Muscle of back (tissue), 11 donors: Measurements from ENCODE around the gene CASZ1. TPM values are rescaled to one million over a fixed set of nuclear protein-coding genes. Genes with fewer than 3 reads are reported as not detected.

Experiments
- DNase-seq, 3 donors: peaks; one replicate each; pipeline versions ENCODE4 v3.0.0 to v3.0.0-alpha.2; 2013
- polyA plus RNA-seq, 10 donors: library from polyadenylated mRNA; unstranded; fragments of 120-200 nt; gene quantifications; one replicate each; pipeline ENCODE4 v1.2.1, GENCODE V29; 2013; ENCODE audit not compliant: insufficient read length in 10 of 10

The CASZ1 gene
- polyA plus RNA-seq, 10 donors = 28.3 to 57.9 (median 43.4) TPM

DNA sequence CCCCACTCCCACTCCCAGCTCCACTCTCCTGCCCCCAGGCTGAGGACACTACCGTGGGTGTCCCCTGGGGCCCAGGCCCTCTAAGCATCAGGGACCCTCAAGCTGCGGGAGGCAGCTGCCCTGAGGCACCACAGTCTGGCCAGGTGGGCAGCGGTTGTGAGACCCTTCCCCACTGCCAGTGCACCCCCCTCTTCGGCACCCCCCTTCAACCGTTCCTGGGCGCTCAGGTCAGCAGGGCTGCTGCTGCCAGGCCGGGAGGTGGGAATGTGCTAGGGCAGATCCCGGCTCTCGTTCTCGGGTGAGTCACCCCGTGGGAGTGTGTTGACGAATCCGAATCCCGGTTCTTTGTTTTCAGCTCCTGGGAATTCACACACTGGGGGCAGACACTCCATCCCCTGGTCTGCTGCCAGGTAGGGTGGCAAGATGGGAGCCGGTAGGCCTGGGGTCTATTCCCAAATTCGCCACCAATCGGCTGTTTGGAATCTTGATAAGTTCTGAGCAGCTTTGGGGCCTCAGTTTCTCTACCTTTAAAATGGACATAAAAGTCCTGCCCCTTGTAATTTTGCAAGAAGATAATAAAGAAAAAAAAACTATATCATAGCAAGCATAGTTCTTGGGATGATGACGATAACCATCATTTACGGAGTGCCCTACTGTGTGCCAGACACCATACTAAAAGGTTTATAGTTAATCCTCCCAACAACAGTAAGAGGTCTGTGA, 28.5 kb upstream of the CASZ1 start:
- DNase-seq = no peak

DNA sequence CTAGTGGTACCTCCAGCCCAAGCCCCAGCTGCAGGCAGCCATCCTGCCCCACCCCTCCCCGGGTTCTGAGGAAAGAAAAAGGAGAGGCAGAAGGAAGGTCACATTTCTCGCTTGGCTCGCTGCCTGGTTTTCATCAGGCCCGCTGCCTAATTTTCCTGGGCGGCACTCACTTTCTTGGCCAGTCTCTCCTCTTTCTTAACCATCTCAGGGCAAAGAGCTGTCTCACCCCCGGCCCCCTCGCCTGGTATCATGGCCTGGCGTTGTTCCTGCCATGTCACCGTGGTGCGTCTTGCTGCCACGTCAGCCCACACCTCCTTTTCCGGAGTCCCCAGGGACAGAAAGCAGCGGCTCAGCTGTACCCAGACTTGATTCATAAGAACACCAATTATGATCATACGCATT, 26.6 kb upstream of the CASZ1 start:
- DNase-seq = no peak

DNA sequence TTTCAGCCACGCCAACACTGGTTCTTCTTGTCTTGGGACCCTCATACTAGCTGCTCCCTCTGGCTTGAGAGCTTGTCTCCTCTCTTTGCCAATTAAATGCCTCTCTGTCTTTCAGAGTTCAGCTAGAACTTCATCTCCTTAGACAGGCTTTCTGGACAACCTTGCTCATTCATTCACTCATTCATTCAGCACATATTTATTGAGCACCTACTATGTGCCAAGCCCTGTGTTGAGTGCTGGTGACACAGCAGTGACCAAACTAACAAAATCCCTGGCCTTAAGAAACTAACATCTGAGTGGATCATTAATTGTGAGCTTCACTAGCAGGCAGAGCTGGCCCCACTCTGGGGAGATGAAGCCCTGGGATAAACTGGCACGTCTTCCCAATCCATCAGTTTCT, 24.9 kb upstream of the CASZ1 start:
- no peak for DNase-seq

DNA sequence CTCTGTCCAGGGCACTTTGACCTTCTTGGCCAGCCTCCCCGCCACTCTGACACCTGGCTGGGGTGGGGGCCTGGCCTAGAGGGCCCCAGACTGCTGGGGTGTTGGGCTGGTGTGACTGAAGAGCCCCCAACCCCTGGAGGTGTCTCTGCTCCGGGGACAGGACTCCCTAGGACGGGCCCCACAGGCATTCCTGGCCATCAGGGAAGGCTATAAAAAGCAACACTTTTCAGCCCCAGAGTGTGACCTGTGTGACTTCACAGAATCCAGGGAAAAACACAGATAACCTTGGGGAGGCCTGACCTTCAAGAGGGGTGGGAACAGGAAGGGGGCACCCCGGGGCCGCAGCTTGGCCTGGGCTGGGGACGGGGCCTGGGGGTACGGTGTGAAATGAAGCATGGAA, 24.0 kb upstream of the CASZ1 start:
- no peak for DNase-seq

DNA sequence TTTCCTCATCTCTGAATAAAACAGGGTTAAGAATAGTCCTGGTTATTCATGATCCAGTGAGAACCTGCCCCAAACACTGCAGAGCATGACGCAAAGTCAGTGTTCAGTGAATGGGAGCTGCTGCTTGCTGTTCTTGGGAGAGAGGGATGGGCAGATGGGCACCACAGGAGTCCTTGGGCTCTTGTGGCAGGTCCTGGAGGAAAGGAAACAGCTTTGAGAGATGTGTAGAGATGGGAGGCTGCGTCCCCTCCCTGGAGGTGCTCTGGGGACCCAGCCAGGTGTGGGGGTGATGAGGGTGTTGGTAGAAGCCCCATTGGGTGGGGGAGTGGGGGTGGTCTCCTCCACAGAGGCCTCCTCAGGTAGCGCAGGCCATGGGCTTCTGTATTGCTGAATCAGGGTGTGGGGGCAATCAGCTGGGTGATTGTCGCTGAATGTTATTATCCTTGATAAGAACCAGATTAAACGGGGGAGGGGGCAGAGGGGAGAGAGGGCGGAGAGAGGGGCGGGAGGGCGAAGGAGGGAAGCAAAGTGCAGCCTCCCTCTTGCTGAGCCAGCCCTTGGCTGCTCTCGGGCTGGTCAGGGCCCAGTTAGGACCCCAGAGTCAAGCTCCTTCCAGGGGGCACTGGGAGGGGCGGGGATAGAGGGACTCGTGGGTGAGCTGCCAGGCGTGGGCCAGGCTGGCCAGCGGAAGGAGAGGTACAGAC, 22.9 kb upstream of the CASZ1 start:
- no peak for DNase-seq

DNA sequence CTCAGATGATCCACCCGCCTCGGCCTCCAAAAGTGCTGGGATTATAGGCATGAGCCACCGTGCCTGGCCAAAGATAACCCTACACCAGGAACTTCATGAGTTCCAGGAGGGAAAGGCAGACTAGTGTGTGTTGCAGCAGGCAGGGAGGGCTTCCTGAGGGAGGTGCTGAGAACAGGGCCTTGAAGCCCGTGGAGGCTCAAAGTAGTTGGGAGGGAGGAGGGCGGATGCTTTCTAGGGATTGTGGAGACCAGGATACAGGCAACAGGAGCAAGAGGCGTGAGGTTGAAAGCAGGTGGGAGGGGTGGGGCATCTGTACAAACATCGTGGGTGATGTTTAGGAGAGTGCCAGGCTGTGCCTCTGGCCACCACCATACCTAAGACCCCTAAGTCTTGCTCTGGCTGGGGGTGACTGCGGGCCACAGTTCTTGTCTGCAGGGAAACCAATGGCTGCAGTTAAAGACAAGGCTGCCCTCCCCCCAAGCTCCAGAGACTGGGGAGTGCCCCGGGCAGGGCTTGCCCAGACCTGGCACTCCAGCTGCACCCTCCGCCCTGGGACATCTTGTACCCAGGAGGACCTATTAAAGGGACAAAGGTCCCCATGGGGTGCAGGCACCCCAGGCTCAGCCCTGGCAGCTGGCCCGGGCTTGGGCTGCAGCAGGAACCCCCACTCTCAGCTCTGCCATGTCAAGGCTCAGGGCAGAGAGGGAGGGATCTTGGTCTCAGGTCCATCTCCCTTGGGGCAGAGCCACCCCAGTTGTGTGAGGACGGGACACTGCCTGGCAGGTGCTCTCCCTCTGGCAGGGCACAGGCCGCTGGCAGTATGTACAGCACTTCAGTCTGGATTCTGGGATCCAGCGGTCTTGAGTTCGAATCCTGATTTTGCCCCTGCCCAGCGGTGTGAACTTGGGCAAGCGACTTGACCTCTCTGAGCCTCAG, 22.1 kb upstream of the CASZ1 start:
- no peak for DNase-seq

DNA sequence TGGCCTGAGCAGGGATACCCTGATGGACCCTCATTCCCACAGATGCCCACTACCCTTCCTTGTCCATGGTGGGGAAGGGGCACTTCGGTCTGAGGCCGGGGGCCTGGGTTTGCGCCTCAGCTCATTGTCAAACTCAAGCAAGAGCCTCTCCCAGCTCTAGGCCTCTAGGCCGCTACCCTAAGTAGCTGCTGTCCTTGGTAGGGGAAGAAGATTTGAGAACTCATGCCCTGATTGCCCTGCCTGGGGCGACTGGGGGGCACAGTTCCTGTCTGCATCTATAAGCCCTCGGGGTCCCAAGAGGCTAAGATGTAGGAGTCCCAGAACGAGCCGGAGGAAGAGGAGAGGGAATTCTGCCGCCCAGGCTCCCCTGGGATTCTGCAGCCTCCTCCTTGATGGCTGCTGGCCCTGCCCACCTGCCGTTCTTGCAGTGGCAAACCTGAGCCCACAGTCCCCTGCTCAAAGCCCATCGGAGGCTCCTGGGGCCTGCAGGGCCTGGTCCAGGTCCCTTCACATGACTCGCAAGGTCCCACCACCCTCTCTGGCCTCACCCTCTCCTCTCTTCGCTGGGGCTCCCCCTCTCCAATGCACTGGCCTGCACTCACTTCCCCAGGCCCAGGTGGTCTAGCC, 20.4 kb upstream of the CASZ1 start:
- no peak for DNase-seq

DNA sequence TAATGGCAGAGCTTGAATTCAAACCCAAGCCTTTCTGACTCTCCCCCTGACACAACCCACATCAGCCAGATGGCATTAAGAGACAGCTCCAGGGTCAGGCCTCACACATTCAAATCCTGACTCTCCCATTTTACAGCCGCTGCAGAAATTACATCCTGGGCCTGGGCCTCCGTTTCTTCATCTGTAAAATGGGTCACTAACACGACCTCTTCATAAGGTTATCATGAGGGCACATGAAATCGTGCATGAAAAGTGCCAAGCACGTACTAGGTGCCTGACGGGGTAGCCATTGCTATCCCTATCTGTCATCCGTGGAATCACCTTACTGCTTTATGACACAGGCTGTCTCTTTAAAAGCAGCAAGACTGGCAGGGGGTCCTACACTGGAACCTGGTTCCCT, 19.8 kb upstream of the CASZ1 start:
- no peak for DNase-seq

DNA sequence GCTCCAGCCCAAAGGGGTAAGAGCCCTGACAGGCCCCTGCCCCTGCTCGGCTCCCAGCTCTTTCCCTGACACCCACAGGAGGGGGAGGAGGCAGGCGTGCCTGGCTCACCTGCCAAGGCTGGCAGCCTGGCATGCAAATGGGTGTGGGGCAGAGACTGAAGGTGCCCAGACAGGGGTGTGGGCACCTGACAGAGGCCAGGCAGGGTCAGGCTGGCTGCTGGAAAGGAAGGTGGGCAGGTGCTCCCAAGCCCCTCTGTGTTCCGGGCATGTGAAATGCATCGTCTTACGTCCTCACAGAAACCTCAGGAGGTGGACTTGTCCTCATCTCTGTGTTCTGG, 19.4 kb upstream of the CASZ1 start:
- DNase-seq = no peak

DNA sequence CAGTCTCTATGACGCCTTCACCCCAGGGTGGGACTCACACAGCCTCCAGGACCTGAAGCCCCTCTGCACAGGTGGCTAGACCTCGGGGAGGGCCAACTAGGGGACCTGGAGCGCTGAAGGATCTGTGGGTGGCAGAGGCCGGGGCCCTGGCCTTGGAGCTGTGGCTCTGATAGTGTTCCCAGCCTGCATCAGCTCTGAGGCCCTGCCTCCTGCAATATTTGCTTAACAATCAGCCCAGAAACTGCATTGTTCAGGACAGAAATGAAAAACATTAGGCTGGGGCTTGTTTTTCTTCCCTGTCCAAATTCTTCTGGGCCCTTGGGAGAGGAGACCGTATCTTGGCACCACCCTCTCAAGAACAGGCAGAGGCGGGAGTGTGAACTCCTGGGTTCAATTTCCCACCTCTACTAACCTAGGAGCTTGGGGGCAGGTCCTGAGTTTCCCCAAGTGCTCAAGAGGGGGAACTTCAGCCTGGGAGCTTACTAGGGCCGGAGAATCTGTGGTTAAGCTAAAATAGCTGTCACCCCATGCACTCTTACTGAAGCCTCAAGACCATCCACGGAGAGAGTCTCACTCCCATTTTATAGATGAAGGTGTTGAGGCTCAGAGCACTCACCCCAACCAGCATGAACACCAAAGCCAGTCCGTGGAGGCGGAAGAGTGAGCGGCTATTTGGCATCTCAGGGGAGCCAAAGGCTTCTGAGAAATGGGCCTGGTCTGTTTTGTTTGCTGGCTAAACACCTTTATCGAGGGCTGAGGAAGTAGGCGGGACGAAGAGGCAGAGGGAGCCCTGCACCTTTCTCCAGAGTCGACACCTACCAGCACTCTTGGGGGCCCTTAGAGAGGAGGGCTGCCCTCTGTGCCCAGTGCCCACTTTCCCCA, 18.8 kb upstream of the CASZ1 start:
- DNase-seq = no peak

DNA sequence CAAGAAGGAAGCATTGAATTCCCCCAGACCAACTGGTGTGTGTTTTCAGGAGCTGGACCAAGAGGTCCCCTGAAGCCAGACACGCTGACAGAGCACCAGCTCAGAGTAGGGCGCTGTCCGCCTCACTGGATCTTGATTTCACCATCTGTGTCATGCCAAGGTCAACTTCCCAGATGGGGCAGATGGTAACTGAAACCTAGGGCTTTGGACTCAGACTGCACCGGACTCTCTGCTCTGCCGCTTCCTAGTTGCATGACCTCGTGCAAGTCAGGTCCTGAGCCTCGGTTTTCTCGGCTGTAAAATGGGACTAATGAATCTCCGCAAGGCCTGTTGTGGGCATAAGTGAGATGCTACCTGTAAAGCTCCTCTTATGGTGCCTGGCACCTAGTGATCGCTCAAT, 17.9 kb upstream of the CASZ1 start:
- no peak for DNase-seq

DNA sequence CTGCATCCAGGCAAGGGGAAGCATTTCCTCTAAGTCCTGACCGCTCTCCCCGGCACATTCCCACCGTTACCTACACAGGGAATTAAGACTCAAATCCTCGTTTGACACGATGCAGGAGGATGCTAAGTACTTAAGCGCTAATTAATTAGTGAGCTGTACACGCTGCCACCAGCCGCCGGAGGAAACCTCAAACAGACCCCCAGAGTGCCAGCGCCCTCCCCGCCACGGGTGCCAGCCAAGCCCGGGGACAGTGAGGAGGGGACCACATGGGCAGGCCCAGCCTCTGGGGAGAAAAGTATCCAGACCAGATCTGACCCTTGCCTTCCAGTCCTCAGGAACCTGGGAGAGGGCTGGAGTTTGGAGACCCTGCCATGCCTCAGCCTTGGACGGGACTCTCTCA, 17.4 kb upstream of the CASZ1 start:
- DNase-seq = no peak

DNA sequence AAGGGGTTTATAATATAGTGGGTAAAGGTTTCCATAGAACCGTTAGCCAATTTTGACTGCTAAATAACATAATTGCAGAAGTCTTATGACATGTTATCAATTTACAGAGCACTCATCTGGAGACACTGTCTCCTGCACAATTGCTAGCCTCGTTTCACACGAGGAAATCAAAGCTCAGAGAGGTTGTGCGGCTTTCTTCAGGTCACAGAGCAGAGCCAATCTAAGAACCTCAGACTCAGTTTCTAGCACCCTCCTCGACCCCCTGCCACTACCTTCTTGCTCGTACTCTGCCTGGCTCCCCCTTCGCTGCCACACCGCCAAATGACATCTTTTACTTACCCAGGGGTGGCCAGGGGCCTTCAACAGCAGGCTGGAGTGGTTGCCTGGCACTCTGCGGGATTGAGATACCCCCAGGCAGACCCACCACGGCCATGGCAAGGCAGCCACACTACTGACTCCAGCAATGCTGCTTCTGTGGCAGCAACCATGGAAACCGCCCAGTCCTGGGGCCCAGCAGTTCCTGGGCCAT, 16.0 kb upstream of the CASZ1 start:
- DNase-seq = no peak

DNA sequence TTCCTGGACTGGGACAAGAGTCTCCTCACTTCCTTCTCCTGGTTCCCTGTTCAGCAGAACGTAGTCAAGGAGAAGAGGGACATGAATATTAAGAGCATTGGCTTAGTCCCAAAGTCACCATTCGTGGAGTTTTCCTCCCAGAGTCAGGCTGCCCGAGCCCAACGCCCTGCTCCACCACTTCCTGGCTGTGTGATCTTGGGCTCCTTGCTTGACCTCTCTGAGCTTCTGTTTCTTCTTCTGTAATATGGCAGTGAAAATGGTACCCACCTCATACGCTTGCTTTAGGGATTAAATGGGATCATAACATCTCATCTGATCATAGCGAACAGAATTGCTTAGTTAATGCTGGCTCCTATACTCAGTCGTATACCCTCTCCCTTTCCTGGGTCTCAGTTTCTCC, 12.0 kb upstream of the CASZ1 start:
- no peak for DNase-seq

DNA sequence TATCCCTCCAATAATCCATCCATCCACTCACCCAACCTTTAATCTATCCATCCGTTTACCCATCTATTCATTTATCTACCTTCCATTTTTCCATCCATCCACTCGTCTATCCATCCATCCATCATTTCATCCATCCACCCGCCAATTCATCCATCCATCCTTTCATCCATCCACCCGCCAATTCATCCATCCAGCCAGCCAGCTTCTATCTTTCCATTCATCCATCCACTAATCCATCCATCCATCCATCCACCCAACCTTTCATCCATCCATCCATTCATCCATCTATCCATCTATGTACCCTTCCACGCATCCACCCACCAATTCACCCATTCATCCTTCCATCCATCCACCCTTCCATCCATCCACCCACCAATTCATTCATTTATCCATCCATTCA, 10.5 kb upstream of the CASZ1 start:
- DNase-seq = no peak

DNA sequence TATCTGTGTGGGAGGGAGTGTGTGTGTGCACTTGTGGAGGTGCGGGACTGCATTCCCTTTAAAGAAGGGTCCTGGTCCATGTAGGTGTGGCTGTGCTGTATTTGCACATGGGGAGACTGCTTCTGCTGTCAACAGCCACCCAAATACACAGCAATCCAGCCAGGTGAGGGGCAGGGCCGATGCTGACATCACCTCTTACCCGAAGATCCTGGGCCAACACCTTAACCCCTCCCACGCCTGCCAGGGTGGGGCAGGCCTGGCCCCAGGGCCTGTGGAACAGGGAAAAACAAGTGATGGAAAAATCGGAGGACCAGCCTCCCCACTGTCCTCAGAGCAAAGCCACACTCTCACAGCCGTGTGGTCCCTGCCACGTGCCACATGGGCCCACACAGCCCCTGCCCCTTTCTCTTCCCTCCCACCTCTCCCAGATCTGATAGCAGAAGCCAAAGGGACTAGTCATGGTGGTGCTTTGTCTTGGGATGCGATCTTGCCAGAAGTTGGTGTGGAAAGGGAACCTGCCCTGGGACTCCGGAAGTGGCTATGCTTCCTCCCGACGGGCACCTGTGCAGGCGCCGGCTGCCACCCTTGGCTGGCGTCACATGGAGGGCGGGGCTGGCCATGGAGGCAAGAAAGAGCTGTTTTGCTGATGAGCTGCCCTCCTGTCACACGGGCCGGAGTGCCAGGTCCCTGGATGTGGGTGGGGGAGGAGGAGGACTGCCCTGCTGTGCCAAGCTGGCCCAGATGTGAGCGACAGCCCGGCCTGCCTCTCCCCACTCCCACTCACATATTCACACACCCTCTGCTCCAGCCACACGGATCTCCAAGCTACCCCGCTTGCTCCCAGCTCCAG, 7.8 kb upstream of the CASZ1 start:
- no peak for DNase-seq

DNA sequence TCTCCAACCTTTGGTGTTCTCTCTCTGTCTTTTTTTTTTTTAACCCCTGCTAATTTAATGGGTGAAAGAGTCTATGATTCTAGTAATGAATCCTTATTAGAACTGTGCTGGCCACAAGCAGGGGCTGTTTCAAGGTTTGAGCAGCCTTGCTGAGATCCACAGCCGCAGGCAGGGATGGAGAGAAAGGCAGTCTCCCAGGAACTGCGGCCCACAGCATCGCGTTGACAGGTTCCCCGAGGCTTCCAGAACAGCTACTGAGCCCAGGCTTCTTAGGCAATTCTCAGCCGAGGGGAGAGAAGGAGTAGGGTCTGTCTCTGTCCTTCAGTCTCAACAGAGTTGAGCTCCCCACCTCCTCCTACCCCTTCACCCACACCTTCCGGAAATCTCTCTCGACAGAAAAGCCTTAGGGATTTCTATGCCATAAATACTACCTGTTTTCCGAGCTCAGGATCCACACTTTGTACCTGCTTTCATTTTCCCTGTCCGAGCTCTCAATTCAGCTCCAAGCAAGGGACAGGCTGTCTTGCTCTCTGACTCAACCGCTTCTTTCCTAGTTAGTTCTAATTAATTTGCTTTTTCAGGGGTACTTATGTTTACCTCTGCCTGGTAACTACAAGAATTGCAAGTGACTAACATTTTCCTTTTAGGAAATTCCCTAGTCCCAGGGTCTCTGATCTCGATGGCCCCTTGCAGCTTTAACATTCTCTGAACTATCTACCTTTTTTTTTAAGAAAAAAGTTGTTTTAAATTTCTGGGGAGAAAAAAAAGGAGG, 6.7 kb upstream of the CASZ1 start:
- DNase-seq = no peak

DNA sequence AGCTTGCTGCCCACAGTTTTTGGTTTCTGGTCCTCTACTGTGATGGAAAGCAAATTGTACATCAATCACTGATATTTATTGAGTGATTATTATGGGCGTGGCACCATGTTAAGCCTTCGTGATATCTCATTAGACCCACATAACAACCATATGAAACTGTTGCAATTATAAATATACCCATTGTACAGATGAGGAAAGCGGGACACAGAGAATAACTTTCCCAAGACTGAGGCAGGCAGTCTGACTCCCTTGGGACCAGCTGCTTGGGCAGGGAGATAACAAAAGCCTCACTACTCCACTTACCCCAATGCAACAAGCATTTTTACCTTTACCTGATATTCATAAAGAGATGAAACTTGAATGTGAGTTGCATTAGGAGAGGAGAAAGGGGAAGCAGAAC, 4.3 kb upstream of the CASZ1 start:
- DNase-seq = no peak

DNA sequence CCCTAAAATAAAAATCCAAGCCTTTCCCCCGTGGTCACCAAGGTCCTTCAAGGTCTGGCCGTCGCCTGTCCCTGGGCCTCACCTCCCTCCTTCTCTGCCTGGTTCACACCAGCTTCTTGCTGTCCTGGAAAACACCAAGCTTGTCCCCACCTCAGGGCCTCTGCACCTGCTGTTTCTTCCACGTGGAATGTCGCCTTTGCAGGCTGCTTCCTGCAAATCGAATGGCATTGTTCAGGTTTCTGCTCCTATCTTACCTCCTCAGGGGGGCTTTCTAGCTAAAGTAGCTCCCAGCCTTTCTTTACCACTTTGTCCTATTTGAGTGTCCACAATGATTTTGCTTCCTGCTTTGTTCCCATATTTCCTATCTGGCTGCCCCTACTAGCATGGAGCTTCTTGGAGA, 3.3 kb upstream of the CASZ1 start:
- no peak for DNase-seq
